Activated CD4-positive, alpha-beta memory T cell treated with anti-CD3 and anti-CD28 coated beads for 36 hours (primary cell): ENCODE measurements around the gene KLHL6. TPM values are rescaled to one million over a fixed set of nuclear protein-coding genes. Genes with fewer than 3 reads are reported as not detected.

Experiments used
- CTCF ChIA-PET: fragments of 350-600 bp; sonication (Branson Sonifier 250); formaldehyde crosslinking; loops from one replicate; lab custom pipeline; 2021; ENCODE audit warnings: antibody characterized with exemption, inconsistent platforms; lab: Charles Lee
- POLR2A ChIA-PET: fragments of 350-600 bp; sonication (Branson Sonifier 250); formaldehyde crosslinking; loops from one replicate; lab custom pipeline; 2021; ENCODE audit warnings: antibody characterized with exemption; lab: Charles Lee
- DNase-seq: peaks from one replicate; pipeline ENCODE4 v3.0.0-alpha.2; 2020
- H3K27ac Mint-ChIP-seq: one replicate; pipeline ENCODE4 v1.8.0; 2021; ENCODE audit warnings: mixed read lengths
- H3K27me3 Mint-ChIP-seq: one replicate; pipeline ENCODE4 v1.8.0; 2021; ENCODE audit warnings: mixed read lengths
- H3K36me3 Mint-ChIP-seq: one replicate; pipeline ENCODE4 v1.8.0; 2021; ENCODE audit warnings: mixed read lengths
- H3K4me1 Mint-ChIP-seq: one replicate; pipeline ENCODE4 v1.8.0; 2021; ENCODE audit warnings: low read depth, mixed read lengths
- H3K4me3 Mint-ChIP-seq: one replicate; pipeline ENCODE4 v1.8.0; 2021; ENCODE audit warnings: mild to moderate bottlenecking, mixed read lengths
- H3K9me3 Mint-ChIP-seq: one replicate; pipeline ENCODE4 v1.8.0; 2021; ENCODE audit warnings: mixed read lengths
- intact Hi-C: fragments of 100-400 bp; cut with micrococcal nuclease; formaldehyde crosslinking; loops from one replicate; pipeline ENCODE4 v1.15.1; 2023
- total RNA-seq, 2 experiments: library from RNA; stranded (reverse); gene quantifications; one replicate each; pipeline ENCODE4 v1.2.3, GENCODE V29; 2021

The KLHL6 gene
- total RNA-seq, 2 experiments from 2014 or later = 63.5 to 65.2 TPM

- intact Hi-C loops = loop anchor here (2.0 kb wide), 1 partner anchor 14 kb away; no protein-coding TSS in a partner anchor
- Mint-ChIP-seq H3K4me3 (no peak overlapping the region), H3K9me3 (no peaks in the 10 kb centered on the region), H3K4me1 (peaks cover 85% of the 10 kb centered on the region), H3K27me3 (no peaks in the 10 kb centered on the region), H3K27ac (no peak overlapping the region), H3K36me3 (peaks cover 22% of the 10 kb centered on the region)
- ChIA-PET POLR2A (interaction anchor here (1.2 to 1.5 kb wide), 2 partner anchors 11 to 156 kb away, joined by 3 to 7 read pairs; partner anchors contain the start of gene YEATS2), CTCF (interaction anchor here (0.9 kb wide), 2 partner anchors 49 to 226 kb away, joined by 3 read pairs; no protein-coding TSS in a partner anchor)
- no peak for DNase-seq
Measured at GRCh38 chr3:183541235-183541655, 14.3 kb downstream of the KLHL6 start.

- Mint-ChIP-seq H3K4me3 (no peak overlapping the region), H3K4me1 (peaks cover 84% of the 10 kb centered on the region), H3K36me3 (peaks cover 21% of the 10 kb centered on the region), H3K27me3 (no peaks in the 10 kb centered on the region), H3K9me3 (no peaks in the 10 kb centered on the region), H3K27ac (peak overlapping the region; percentile 15)
- ChIA-PET CTCF (interaction anchor here (0.9 kb wide), 1 partner anchor 49 kb away, joined by 3 read pairs; no protein-coding TSS in a partner anchor), POLR2A (interaction anchor here (1.2 to 1.5 kb wide), 2 partner anchors 11 to 157 kb away, joined by 3 to 7 read pairs; partner anchors contain the start of gene YEATS2)
- DNase-seq = no peak
- intact Hi-C loops = loop anchor here (2.0 kb wide), 1 partner anchor 14 kb away; no protein-coding TSS in a partner anchor
Measured at GRCh38 chr3:183540501-183541234, 14.8 kb downstream of the KLHL6 start.

- POLR2A ChIA-PET = no interaction called here
- H3K4me3 Mint-ChIP-seq = no peak overlapping the region
Measured at GRCh38 chr3:183539811-183540210, 15.7 kb downstream of the KLHL6 start.

GRCh38 chr3:183538486-183538885 is 17.0 kb downstream of the KLHL6 start:
- DNase-seq = no peak
- no peak overlapping the region for H3K4me3 Mint-ChIP-seq
- ChIA-PET CTCF (no interaction called here), POLR2A (no interaction called here)
- no peaks in the 10 kb centered on the region for H3K27me3 Mint-ChIP-seq
- peaks cover 17% of the 10 kb centered on the region for H3K36me3 Mint-ChIP-seq
- peaks cover 76% of the 10 kb centered on the region for H3K4me1 Mint-ChIP-seq
- H3K27ac Mint-ChIP-seq = no peak overlapping the region
- intact Hi-C loops = no loop called here
- no peaks in the 10 kb centered on the region for H3K9me3 Mint-ChIP-seq

More at GRCh38 chr3:183539811-183540210, 15.7 kb downstream of the KLHL6 start:
- H3K36me3 Mint-ChIP-seq = peaks cover 17% of the 10 kb centered on the region
- H3K27ac Mint-ChIP-seq = no peak overlapping the region
- intact Hi-C loops = loop anchor here (2.0 kb wide), 1 partner anchor 13 kb away; no protein-coding TSS in a partner anchor
- H3K27me3 Mint-ChIP-seq = no peaks in the 10 kb centered on the region
- H3K9me3 Mint-ChIP-seq = no peaks in the 10 kb centered on the region
- DNase-seq = no peak
- H3K4me1 Mint-ChIP-seq = peaks cover 75% of the 10 kb centered on the region
- CTCF ChIA-PET = no interaction called here

- ChIA-PET CTCF (interaction anchor here (1.6 kb wide), 1 partner anchor 10 kb away, joined by 3 read pairs; no protein-coding TSS in a partner anchor), POLR2A (interaction anchor here (0.8 kb wide), 1 partner anchor 98 kb away, joined by 3 read pairs; the partner anchor contains the start of gene KLHL24)
- Mint-ChIP-seq H3K9me3 (no peaks in the 10 kb centered on the region), H3K27me3 (no peaks in the 10 kb centered on the region), H3K4me1 (peaks cover 75% of the 10 kb centered on the region), H3K4me3 (no peak overlapping the region), H3K27ac (no peak overlapping the region), H3K36me3 (peaks cover 19% of the 10 kb centered on the region)
- intact Hi-C loops = no loop called here
- no peak for DNase-seq
Measured at GRCh38 chr3:183537295-183537730, 18.2 kb downstream of the KLHL6 start.

- Mint-ChIP-seq H3K36me3 (peaks cover 18% of the 10 kb centered on the region), H3K27ac (peak overlapping the region; percentile 40), H3K4me1 (peaks cover 71% of the 10 kb centered on the region), H3K4me3 (no peak overlapping the region), H3K9me3 (no peaks in the 10 kb centered on the region), H3K27me3 (no peaks in the 10 kb centered on the region)
- DNase-seq = no peak
- intact Hi-C loops = no loop called here
- CTCF ChIA-PET = interaction anchor here (1.6 kb wide), 1 partner anchor 11 kb away, joined by 3 read pairs; no protein-coding TSS in a partner anchor
- POLR2A ChIA-PET = no interaction called here
Measured at GRCh38 chr3:183536238-183536880, 19.1 kb downstream of the KLHL6 start.

GRCh38 chr3:183534249-183534648 is 21.3 kb downstream of the KLHL6 start:
- CTCF ChIA-PET = interaction anchor here (0.6 kb wide), 1 partner anchor 92 kb away, joined by 3 read pairs; no protein-coding TSS in a partner anchor
- H3K4me3 Mint-ChIP-seq = no peak overlapping the region
- peaks cover 67% of the 10 kb centered on the region for H3K4me1 Mint-ChIP-seq
- intact Hi-C loops = no loop called here
- no peaks in the 10 kb centered on the region for H3K27me3 Mint-ChIP-seq
- no peaks in the 10 kb centered on the region for H3K9me3 Mint-ChIP-seq
- no peak overlapping the region for H3K27ac Mint-ChIP-seq
- DNase-seq = no peak
- peaks cover 24% of the 10 kb centered on the region for H3K36me3 Mint-ChIP-seq
- POLR2A ChIA-PET = no interaction called here

GRCh38 chr3:183533412-183534132 is 21.9 kb downstream of the KLHL6 start:
- DNase-seq = no peak
- no peak overlapping the region for H3K4me3 Mint-ChIP-seq
- intact Hi-C loops = no loop called here
- H3K27me3 Mint-ChIP-seq = no peaks in the 10 kb centered on the region
- ChIA-PET POLR2A (no interaction called here), CTCF (interaction anchor here (1.1 kb wide), 1 partner anchor 17 kb away, joined by 4 read pairs; no protein-coding TSS in a partner anchor)
- H3K27ac Mint-ChIP-seq = peak overlapping the region; percentile 21
- H3K4me1 Mint-ChIP-seq = peaks cover 65% of the 10 kb centered on the region
- peaks cover 4% of the 10 kb centered on the region for H3K9me3 Mint-ChIP-seq
- peaks cover 30% of the 10 kb centered on the region for H3K36me3 Mint-ChIP-seq

GRCh38 chr3:183532620-183533411 is 22.7 kb downstream of the KLHL6 start:
- H3K9me3 Mint-ChIP-seq = peaks cover 4% of the 10 kb centered on the region
- intact Hi-C loops = no loop called here
- CTCF ChIA-PET = interaction anchor here (1.1 kb wide), 1 partner anchor 17 kb away, joined by 4 read pairs; no protein-coding TSS in a partner anchor
- H3K4me1 Mint-ChIP-seq = peaks cover 65% of the 10 kb centered on the region
- H3K27me3 Mint-ChIP-seq = no peaks in the 10 kb centered on the region
- peaks cover 37% of the 10 kb centered on the region for H3K36me3 Mint-ChIP-seq
- POLR2A ChIA-PET = no interaction called here
- H3K4me3 Mint-ChIP-seq = no peak overlapping the region
- peak overlapping the region; percentile 18 for H3K27ac Mint-ChIP-seq
- no peak for DNase-seq

GRCh38 chr3:183529717-183530116 is 25.8 kb downstream of the KLHL6 start:
- DNase-seq = no peak
- POLR2A ChIA-PET = no interaction called here
- Mint-ChIP-seq H3K4me1 (peaks cover 73% of the 10 kb centered on the region), H3K36me3 (peaks cover 59% of the 10 kb centered on the region), H3K27ac (no peak overlapping the region), H3K4me3 (no peak overlapping the region), H3K9me3 (peaks cover 4% of the 10 kb centered on the region), H3K27me3 (no peaks in the 10 kb centered on the region)
- intact Hi-C loops = no loop called here
- CTCF ChIA-PET = no interaction called here

GRCh38 chr3:183529185-183529584 is 26.3 kb downstream of the KLHL6 start:
- H3K4me1 Mint-ChIP-seq = peaks cover 78% of the 10 kb centered on the region
- intact Hi-C loops = no loop called here
- no peak for DNase-seq
- peaks cover 64% of the 10 kb centered on the region for H3K36me3 Mint-ChIP-seq
- H3K27me3 Mint-ChIP-seq = no peaks in the 10 kb centered on the region
- ChIA-PET CTCF (interaction anchor here (1.6 kb wide), 1 partner anchor 62 kb away, joined by 3 read pairs; no protein-coding TSS in a partner anchor), POLR2A (no interaction called here)
- no peak overlapping the region for H3K27ac Mint-ChIP-seq
- no peak overlapping the region for H3K4me3 Mint-ChIP-seq
- peaks cover 4% of the 10 kb centered on the region for H3K9me3 Mint-ChIP-seq
